Nucleus accumbens (tissue), 56 donors: ENCODE results near the gene INO80B.
"Not testable (repeated sequence)": the region's sequence is repeated elsewhere in the genome, so short reads cannot be mapped to it uniquely, and the experiment has no call there.

ENCODE experiments used
- DNase-seq, 56 donors: peaks; one replicate each; lab custom pipeline; 2025; lab: John Stamatoyannopoulos, UW

Gene INO80B

DNA sequence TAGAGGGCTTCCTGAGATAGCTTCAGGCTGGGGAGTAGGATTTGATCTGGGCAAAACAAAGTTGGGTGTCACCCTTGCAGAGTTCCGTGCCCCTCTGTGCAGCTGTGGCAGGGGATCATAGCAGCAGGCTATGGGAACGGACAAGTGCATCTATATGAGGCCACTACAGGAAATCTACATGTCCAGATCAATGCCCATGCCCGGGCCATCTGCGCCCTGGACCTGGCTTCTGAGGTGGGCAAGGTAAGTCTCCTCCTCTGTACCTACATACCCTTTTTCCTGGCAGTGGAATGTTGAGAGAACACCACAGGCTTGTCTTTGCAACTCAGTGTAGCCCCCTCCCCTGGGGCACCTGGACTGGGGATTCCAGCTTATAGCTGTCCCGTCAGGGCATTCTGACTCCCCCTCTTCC, 29.9 kb upstream of the INO80B start:
- DNase-seq = no peak

- DNase-seq = no peak
These were observed 29.4 kb upstream of the INO80B start for GRCh38 chr2:74425523-74425922.

DNA sequence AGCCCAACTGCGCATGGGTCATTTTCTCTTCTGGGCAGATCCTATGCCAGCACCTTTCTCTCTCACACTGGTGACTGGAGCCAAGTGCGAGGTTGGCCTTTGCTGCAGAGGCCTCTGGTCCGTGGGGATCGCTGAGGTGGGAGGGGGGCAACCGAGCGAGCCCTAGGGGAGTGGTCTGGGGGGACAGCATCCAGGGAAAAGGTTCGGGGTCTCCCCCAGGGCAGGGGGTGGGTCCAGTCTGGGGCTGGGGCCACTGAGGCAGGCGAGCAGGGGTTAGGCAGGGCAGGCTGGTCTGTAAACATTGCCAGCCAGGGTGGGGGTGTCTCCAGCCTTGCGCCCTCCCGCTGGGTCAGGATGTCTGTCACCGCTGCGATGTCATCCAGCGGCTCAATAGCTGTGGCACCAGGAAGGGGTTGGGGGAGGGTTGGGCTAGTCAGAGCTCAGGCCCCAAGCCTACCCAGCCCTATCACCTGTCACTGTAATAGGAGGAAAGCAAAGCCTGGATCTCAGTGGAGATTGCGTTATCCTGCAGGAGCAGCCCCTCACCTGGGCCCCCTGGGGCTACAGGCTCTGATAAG, 28.6 kb upstream of the INO80B start:
- DNase-seq = no peak

DNA sequence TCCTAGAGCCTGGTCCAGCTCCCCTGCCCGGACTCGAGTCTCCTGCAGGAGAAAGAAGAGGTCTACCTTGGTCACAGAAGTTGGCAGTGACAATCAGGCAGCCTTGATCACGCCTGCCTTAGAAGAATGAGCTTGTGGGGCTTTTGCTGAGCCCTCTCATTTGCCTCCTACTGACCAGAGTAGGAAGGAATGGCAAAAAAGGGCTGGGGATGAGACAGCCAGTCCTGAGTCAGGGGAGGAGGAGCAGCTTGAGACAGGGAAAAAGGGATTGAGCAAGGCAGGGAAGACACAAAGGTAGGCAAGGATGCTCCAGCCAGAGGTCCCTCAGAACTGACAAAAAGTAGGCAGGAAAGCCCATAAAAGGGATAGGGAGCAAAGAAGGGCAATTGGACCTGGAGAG, 27.3 kb upstream of the INO80B start:
- no peak for DNase-seq

GRCh38 chr2:74428675-74429074, 26.2 kb upstream of the INO80B start:
- DNase-seq = no peak

DNA sequence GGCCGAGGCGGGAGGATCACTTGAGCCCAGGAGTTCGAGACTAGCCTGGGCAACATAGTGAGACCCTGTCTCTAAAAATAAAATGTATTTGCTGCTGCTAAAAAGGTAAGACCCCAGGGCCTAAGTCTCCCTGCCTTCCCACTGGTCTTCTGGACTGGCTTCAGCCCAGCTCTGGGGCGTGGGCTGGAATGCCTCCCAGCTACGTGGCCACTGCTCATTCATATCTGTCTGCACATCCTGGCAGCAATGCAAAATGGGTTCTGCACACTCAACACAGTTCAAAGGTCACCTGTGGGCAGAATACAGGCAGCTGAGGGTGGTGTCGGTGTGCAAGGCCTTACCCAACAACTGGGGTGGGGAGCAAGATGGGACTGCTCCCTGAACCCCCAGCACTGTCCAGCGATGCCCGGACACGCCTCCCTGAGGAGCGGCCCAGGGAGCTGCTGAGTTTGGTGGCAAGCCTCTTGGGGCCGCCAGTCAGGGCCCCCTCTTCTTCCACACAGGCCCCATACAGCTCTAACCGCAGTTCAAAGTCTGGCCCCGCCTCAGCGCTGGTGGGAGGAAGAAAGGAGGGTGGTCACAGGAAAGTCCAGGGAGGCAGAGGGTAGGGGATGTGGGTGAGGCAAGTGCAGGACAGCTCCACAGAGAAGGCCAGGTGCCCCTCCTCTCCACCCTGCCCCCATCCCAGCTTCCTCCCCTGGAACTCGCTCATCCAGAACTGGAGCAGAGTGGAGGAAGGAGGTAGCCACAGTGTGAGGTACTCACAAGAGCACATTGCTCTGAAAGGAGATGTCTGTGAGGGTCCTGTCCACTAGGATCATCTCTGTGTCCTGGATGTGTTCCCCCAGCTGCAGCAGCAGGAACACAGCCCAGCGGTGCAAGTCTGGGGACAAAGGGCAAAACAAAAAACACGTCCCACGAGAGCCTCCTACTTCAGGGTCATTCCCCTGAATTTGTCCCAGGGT, 25.1 kb upstream of the INO80B start:
- DNase-seq = no peak

DNA sequence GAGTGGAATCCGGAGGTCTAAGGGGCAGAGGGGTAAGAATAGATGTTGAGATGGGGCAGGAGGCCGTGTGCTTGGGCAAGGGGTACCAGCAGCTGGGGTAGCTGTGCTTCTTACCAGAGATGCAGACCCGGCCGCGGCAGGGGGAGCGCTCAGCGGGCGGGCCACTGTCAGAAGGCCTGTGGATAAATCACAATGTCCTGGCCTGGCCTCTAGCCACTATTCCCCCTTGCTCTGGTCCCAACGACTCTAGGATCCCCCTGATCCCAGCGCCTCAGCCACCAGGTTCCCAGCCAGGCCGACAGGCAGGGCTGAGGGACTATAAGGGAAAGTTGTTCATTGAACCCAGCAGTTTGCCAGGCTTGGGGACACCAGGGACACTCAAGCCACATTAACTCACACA, 24.4 kb upstream of the INO80B start:
- DNase-seq = no peak

GRCh38 chr2:74436111-74436805, 18.6 kb upstream of the INO80B start:
- no peak for DNase-seq

DNA sequence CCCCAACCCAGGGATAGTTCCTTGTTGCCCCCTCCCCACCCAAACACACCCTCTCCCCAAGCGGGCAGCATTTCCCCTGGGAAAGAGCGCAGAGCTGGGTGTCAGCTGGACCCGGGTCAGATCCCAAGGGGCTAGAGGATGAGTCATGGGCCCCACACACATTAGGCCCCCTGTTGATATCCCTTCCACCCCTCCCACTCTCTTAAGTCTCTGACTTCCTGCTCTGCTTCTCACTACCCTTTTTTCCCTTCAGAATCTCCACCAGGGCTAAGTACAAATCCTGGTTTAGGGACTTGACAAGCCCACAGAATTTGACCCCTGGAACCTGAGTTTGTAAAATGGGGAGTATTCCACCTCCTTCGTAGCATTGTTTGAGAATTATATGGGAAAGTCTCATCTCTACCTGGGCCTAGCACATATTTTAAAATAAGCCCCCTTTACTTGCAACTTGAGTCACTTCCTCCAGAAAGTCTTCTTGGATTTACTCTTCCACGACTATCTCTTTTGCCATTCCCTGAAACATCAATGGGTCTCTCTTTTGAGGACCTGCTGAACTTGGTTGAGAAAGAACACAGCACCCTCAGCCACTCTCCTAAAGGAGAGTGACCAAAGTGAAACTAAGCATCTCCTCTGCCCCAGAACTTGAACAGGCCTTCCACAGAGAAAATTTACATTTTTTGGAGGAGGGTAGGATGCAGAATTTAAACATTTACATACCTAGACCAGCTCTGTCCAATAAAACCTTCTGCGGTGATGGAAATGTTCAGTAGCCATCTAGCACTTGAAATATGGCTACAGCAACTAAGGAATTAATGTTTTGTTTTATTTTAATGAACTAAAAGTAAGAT, 17.8 kb upstream of the INO80B start:
- no peak for DNase-seq

DNA sequence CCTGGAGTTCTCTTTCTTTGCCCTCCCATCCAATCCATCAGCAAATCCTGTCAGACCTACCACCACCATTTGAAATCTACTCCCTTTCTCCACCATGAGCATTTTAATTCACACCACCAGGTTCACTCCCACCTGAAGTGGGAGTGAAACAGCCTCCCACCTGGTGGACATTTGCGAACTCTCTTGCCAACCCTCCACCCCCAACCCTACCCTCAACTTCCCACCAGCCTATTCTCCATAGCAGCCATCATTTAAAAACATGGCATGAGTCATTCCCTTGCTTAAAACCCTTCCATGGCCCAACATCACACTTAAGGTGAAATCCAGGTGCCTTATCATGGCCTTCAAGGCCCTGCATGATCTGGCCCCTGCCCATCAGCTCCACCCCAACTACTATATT, 16.6 kb upstream of the INO80B start:
- DNase-seq = no peak

DNA sequence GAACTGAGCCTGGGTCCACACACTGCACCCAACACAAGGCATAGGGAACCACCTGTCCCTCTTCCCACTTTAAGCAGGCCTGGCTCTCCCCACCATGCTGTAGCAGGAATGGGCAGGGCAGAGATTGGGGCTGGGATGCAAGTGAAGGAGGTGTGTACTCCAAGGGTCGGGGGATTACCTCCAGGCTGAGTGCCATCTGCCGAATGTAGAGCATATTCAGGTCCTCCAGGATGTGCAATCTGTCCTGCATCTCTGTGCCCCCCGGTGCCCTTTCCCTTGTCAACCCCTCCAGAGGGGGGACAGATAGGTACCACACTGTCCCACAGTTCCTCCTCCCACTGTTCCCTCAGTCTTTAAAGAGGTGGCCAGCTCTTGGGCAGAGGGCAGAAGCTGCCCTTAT, 15.5 kb upstream of the INO80B start:
- DNase-seq = no peak

DNA sequence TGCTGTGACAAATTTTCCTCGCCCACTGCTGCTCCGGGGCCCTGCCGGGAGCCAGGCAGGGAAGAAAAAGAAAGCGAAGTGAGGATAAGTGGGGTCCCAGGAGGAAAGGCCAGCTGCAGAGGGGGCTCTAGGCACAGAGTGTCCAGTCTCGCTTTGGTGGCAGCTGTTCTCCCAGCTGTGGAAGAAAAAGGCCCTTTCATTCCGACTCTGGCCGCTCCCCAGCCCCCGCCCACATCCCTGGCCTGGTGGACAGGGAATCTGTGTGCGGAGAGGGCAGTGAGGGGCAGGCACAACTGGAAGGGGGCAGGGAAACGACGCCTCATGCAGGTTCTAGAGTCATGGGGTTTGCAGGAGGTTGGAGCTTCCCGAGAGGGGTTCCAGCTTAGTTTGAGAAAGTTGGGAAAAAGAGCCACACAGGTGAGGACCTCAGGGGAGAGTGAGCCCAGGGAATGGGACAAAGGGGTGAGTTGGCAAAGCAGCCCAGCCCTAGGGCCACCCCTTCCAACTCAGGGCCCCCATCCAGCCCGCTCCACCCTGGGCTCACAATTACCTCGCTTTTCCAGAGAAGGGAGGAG, 15.0 kb upstream of the INO80B start:
- DNase-seq = peak in 55 of 56 donors; percentile 17 to 95 (median 88)

DNA sequence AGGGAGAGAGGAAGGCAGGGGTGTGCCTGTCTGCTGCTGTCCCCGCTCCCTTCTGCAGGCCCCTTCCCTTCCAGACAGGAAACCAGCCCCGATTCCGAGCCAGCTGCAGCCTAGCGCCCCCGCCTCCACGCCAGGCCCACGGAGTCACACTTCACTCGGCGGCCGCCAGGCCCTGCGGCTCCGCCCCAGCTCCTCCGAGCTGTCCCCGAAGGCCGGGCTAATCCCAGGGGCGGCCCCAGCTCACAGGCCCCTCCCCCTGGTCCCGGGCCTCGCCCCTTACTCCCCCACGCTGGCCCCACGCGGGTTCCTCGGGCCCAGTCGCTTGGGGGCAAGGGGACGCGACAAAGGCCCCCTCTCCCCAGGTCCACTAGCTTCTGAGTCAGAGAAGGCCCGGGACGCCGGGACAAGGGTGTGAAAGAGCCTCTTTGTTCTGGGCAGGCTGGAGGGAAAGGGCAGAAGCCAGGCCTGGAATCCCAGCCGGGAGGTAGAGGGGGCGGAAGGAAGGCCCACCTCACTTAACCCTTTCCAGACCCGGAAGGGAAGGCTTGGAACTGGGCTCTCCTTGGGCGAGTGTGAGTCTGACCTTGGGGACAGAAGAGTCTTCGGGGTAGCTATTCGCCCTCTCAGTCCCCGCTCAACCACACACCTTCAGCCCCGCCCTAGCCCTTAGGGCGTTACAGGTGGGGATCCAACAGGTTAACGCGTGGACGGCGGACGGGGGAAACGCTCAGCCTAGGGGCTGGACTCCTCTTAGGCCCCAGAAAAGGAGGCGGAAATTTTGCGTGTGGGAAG, 14.3 kb upstream of the INO80B start:
- peak; percentile 20 to 96 (median 87) for DNase-seq

GRCh38 chr2:74441170-74441689, 13.7 kb upstream of the INO80B start:
- peak in 15 of 56 donors; percentile 24 to 76 (median 49) for DNase-seq

DNA sequence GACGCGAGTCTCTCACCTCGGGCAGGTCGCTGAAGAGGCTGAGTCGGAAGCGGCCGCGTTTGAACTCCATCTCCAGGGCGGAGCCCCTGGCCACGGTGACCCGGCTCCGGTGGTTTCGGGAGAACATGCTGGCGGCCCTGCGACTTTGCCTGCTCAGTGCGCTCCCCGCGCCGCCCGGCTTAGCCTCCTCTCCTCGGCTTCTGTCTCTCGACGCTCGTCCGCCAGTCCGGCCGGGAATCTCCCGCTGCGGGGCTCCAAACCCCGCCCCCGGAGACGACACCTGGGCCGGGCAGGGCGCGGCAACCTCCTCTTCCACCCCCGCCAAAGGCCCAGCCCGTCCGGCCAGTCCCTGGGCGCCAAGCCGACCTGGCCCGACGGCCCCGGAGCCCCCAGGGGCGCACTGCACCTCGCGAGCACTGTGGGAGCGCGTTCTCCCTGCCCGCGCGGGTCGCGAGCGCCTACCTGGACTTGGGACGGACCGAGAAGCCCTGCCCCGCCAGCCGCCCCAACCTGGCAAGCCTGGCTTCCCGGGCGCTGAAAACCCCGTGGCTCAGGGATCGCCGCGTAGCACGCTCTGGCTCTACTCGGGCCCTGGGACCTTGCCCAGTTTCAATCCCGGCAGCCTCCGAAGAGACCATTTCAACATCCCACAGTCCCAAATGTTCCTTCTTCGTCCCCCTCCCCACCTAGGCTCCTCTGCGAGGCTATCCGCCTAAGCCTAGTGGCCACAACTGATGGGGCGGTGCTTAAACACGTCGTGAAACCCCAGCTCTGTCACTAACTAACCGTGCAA, 13.0 kb upstream of the INO80B start, which contains the start of gene RTKN:
Gene RTKN, minus strand, starts transcription at position 248 of the 793 bp plus-strand sequence. Its CDS starts 121 bp downstream, at position 127.
- DNase-seq = peak in 9 of 56 donors; percentile 19 to 58 (median 37)

DNA sequence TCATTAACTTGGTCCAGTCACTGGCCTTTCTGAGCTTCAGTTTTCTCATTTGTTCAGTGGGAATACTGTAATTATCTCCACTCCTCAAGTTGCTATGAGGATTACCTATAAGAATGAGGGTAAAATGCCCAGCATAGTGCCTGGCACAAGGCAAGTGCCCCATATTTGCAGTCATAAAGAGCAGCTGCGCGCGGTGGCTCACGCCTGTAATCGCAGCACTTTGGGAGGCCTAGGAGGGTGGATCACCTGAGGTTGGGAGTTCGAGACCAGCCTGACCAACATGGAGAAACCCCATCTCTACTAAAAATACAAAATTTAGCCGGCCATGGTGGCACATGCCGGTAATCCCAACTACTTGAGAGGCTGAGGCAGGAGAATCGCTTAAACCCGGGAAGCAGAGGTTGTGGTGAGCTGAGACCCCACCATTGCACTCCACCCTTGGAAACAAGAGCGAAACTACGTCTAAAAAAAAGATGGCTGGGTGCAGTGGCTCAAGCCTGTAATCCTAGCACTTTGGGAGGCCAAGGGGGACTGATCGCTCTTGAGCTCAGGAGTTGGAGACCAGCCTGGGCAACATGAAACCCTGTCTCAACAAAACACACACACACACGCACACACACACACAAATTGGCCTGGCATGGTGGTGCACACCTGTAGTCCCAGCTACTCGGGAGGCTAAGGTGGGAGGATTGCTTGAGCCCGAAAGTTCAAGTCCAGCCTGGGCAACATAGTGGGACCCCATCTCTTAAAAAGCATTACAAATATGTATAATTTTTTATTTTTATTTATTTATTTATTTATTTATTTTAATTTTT, 12.2 kb upstream of the INO80B start:
- not testable (repeated sequence) for DNase-seq
